ENCODE results near the gene PPP3CB.

- TF ChIP-seq REST (tag by site-specific recombination; IDR thresholded peaks at IDR 0.05) (no peak), ZNF362 (tag by site-specific recombination; IDR thresholded peaks at IDR 0.05) (no peak), ZNF174 (tag by site-specific recombination; IDR thresholded peaks at IDR 0.05) (no peak), GLIS2 (tag by site-specific recombination; IDR thresholded peaks at IDR 0.05) (no peak), CTCF (tag by site-specific recombination; IDR thresholded peaks at IDR 0.05) (no peak), ZNF544 (tag by site-specific recombination; IDR thresholded peaks at IDR 0.05) (no peak)
These were observed 62.9 kb downstream of the PPP3CB start for GRCh38 chr10:73432646-73433537.

Measured in HEK293 (cell line).